ENCODE results near the gene SLC39A6. TPM values are rescaled to one million over a fixed set of nuclear protein-coding genes. Genes with fewer than 3 reads are reported as not detected.
"Not testable (repeated sequence)": the region's sequence is repeated elsewhere in the genome, so short reads cannot be mapped to it uniquely, and the experiment has no call there.

Gene SLC39A6
- total RNA-seq, 1 experiment from 2014 or later: 36.2 TPM

GRCh38 chr18:36095936-36096519 is 33.1 kb downstream of the SLC39A6 start:
- Histone ChIP-seq H3K4me3 (ENCODE audit: insufficient read depth, low read depth, low read length) (no peak overlapping the region), H3K36me3 (replicated peaks; ENCODE audit: control insufficient read depth, insufficient read depth, low read length) (no peaks in the 10 kb centered on the region), H3K27me3 (ENCODE audit: control insufficient read depth, insufficient read depth, low read length) (no peaks in the 10 kb centered on the region)
- peak; percentile 43 for DNase-seq

GRCh38 chr18:36094431-36094830 is 34.7 kb downstream of the SLC39A6 start:
- H3K36me3 ChIP-seq (replicated peaks; ENCODE audit: control insufficient read depth, insufficient read depth, low read length): no peaks in the 10 kb centered on the region
- no peak for DNase-seq
- H3K27me3 ChIP-seq (ENCODE audit: control insufficient read depth, insufficient read depth, low read length): no peaks in the 10 kb centered on the region
- no peak overlapping the region for H3K4me3 ChIP-seq (ENCODE audit: insufficient read depth, low read depth, low read length)

- not testable (repeated sequence) for H3K27me3 ChIP-seq (ENCODE audit: control insufficient read depth, insufficient read depth, low read length); H3K4me3 ChIP-seq (ENCODE audit: insufficient read depth, low read depth, low read length); H3K36me3 ChIP-seq (replicated peaks; ENCODE audit: control insufficient read depth, insufficient read depth, low read length); DNase-seq
These were observed 37.0 kb downstream of the SLC39A6 start for GRCh38 chr18:36092116-36092515.

- H3K36me3 ChIP-seq (replicated peaks; ENCODE audit: control insufficient read depth, insufficient read depth, low read length): no peaks in the 10 kb centered on the region
- no peaks in the 10 kb centered on the region for H3K27me3 ChIP-seq (ENCODE audit: control insufficient read depth, insufficient read depth, low read length)
- no peak overlapping the region for H3K4me3 ChIP-seq (ENCODE audit: insufficient read depth, low read depth, low read length)
- no peak for DNase-seq
These were observed 40.1 kb downstream of the SLC39A6 start for GRCh38 chr18:36089001-36089400.

DNA sequence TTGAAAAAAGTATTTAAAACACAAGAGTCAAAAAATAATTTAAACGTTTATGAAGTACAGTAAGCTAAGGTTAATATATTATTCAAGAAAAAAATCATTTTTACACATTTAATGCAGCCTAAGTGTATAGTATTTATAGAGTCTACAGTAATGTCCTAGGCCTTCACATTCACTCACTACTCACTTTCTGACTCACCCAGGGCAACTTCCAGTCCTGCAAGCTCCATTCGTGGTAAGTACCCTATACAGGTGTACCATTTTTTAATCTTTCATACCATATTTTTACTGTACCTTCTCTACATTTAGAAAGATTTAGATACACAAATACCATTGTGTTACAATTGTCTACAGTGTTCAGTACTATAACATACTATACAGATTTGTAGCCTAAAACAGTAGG is 40.9 kb downstream of the SLC39A6 start:
- no peak for DNase-seq
- H3K4me3 ChIP-seq (ENCODE audit: insufficient read depth, low read depth, low read length): no peak overlapping the region
- H3K36me3 ChIP-seq (replicated peaks; ENCODE audit: control insufficient read depth, insufficient read depth, low read length): no peaks in the 10 kb centered on the region
- H3K27me3 ChIP-seq (ENCODE audit: control insufficient read depth, insufficient read depth, low read length): no peaks in the 10 kb centered on the region

GRCh38 chr18:36086186-36086585 is 43.0 kb downstream of the SLC39A6 start:
- no peaks in the 10 kb centered on the region for H3K27me3 ChIP-seq (ENCODE audit: control insufficient read depth, insufficient read depth, low read length)

GRCh38 chr18:36085195-36085594 is 43.9 kb downstream of the SLC39A6 start:
- no peaks in the 10 kb centered on the region for H3K36me3 ChIP-seq (replicated peaks; ENCODE audit: control insufficient read depth, insufficient read depth, low read length)
- no peak for DNase-seq
- H3K27me3 ChIP-seq (ENCODE audit: control insufficient read depth, insufficient read depth, low read length): no peaks in the 10 kb centered on the region
- no peak overlapping the region for H3K4me3 ChIP-seq (ENCODE audit: insufficient read depth, low read depth, low read length)

More at GRCh38 chr18:36086186-36086585, 43.0 kb downstream of the SLC39A6 start:
- Histone ChIP-seq H3K4me3 (ENCODE audit: insufficient read depth, low read depth, low read length) (no peak overlapping the region), H3K36me3 (replicated peaks; ENCODE audit: control insufficient read depth, insufficient read depth, low read length) (no peaks in the 10 kb centered on the region)
- no peak for DNase-seq

DNA sequence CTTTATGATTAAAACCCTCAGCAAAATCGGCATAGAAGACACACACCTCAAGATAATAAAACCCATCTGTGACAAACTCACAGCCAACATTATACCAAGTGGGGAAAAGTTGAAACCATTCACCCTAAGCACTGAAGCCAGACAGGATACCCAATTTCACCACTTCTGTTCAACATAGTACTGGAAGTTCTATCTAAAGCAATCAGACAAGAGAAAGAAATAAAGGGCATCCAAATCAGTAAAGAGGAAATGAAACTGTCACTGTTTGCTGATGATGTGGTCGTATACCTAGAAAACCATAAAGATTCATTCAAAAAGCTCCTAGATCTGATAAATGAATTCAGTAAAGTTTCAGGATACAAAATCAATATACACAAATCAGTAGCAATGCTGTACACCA is 45.4 kb downstream of the SLC39A6 start:
- DNase-seq: no peak
- Histone ChIP-seq H3K27me3 (ENCODE audit: control insufficient read depth, insufficient read depth, low read length) (no peaks in the 10 kb centered on the region), H3K4me3 (ENCODE audit: insufficient read depth, low read depth, low read length) (no peak overlapping the region), H3K36me3 (replicated peaks; ENCODE audit: control insufficient read depth, insufficient read depth, low read length) (no peaks in the 10 kb centered on the region)

- not testable (repeated sequence) for H3K4me3 ChIP-seq (ENCODE audit: insufficient read depth, low read depth, low read length); H3K27me3 ChIP-seq (ENCODE audit: control insufficient read depth, insufficient read depth, low read length); DNase-seq; H3K36me3 ChIP-seq (replicated peaks; ENCODE audit: control insufficient read depth, insufficient read depth, low read length)
These were observed 48.0 kb downstream of the SLC39A6 start for GRCh38 chr18:36081118-36081517.

DNA sequence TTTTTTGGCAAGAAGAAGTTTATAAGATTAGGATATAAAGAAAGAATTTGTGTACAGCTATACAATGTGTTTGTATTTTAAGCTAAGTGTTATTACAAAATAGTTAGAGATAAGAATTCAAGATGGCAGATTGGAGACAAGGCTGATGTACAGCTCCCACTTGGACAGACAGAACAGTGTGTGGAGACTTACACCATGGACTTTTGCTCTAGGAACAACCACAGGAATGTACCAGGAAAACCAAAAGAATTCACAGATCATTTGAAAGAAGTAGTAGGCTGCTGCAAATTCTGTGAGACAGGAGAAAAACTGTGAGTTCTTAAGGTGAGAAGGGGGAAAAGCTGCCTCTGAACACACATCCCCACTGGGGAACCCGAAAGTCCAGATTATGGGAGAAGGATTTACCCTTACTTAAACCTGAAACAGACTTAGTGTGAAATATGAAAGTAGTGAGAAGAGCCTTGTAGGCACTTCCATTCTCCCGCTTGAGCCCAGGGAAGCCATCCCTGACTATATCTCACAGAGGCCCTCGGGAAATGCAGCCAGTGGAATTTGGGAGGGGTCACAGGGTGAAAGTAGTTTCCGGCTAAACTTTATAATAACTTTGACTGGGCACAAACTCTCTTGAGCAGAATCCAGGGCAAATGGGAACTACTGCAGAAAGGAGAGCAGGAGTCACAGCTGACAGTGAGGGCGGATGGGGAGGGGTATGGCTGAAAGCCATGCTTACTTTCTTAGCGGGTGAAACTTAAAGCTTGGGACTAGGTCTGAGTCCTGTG is 50.2 kb downstream of the SLC39A6 start:
- H3K27me3 ChIP-seq (ENCODE audit: control insufficient read depth, insufficient read depth, low read length): no peaks in the 10 kb centered on the region
- H3K36me3 ChIP-seq (replicated peaks; ENCODE audit: control insufficient read depth, insufficient read depth, low read length): no peaks in the 10 kb centered on the region
- DNase-seq: no peak
- no peak overlapping the region for H3K4me3 ChIP-seq (ENCODE audit: insufficient read depth, low read depth, low read length)

DNA sequence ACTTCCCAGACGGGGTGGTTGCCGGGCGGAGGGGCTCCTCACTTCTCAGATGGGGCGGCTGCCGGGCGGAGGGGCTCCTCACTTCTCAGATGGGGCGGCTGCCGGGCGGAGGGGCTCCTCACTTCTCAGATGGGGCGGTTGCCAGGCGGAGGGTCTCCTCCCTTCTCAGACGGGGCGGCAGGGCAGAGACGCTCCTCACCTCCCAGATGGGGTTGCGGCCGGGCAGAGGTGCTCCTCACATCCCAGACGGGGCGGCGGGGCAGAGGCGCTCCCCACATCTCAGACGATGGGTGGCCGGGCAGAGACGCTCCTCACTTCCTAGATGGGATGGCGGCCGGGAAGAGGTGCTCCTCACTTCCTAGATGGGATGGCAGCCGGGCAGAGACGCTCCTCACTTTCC is 51.4 kb downstream of the SLC39A6 start:
- not testable (repeated sequence) for H3K27me3 ChIP-seq (ENCODE audit: control insufficient read depth, insufficient read depth, low read length); H3K36me3 ChIP-seq (replicated peaks; ENCODE audit: control insufficient read depth, insufficient read depth, low read length); DNase-seq; H3K4me3 ChIP-seq (ENCODE audit: insufficient read depth, low read depth, low read length)

- DNase-seq: no peak
These were observed 53.1 kb downstream of the SLC39A6 start for GRCh38 chr18:36075862-36076587.

DNA sequence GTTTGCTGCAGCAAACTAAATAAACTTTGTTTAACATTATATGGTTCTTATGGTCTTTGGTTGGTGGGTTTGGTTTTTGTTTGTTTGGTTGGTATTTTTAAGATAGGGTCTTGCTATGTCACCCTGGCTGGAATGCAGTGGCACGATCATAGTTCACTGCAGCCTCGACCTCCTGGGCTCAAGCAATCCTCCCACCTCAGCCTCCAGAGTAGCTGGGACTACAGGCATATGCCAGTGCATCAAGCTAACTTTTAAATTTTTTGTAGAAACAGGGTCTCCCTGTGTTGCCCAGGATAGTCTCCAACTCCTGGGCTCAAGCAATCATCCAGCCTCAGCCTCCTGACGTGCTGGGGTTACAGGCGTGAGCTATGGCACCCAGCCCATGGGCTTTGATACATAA is 54.7 kb downstream of the SLC39A6 start:
- DNase-seq: no peak
- H3K36me3 ChIP-seq (replicated peaks; ENCODE audit: control insufficient read depth, insufficient read depth, low read length): no peaks in the 10 kb centered on the region
- no peaks in the 10 kb centered on the region for H3K27me3 ChIP-seq (ENCODE audit: control insufficient read depth, insufficient read depth, low read length)
- H3K4me3 ChIP-seq (ENCODE audit: insufficient read depth, low read depth, low read length): no peak overlapping the region

More at GRCh38 chr18:36075862-36076587, 53.1 kb downstream of the SLC39A6 start:
- no peak overlapping the region for H3K4me3 ChIP-seq (ENCODE audit: insufficient read depth, low read depth, low read length)
- no peaks in the 10 kb centered on the region for H3K27me3 ChIP-seq (ENCODE audit: control insufficient read depth, insufficient read depth, low read length)
- H3K36me3 ChIP-seq (replicated peaks; ENCODE audit: control insufficient read depth, insufficient read depth, low read length): no peaks in the 10 kb centered on the region

GRCh38 chr18:36073676-36074075 is 55.5 kb downstream of the SLC39A6 start:
- no peaks in the 10 kb centered on the region for H3K27me3 ChIP-seq (ENCODE audit: control insufficient read depth, insufficient read depth, low read length)
- no peak overlapping the region for H3K4me3 ChIP-seq (ENCODE audit: insufficient read depth, low read depth, low read length)
- H3K36me3 ChIP-seq (replicated peaks; ENCODE audit: control insufficient read depth, insufficient read depth, low read length): no peaks in the 10 kb centered on the region
- no peak for DNase-seq

DNA sequence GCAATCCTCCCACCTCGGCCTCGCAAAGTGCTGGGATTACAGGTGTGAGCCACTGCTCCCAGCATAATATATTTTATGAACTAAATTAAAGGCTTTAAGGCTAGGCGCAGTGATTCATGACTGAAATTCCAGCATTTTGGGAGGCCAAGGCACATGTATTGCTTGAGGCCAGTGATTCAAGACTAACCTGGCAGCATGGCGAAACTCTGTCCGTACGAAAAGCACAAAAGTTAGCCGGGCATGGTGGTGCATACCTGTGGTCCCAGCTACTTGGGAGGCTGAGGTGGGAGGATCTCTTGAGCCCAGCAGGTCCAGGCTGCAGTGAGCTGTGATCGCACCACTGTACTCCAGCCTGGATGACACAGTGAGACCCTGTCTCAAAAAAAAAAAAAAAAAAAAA is 56.7 kb downstream of the SLC39A6 start:
- H3K36me3 ChIP-seq (replicated peaks; ENCODE audit: control insufficient read depth, insufficient read depth, low read length); H3K27me3 ChIP-seq (ENCODE audit: control insufficient read depth, insufficient read depth, low read length); H3K4me3 ChIP-seq (ENCODE audit: insufficient read depth, low read depth, low read length); DNase-seq: not testable (repeated sequence)

Data from H7 (cell line).